Peyer's patch (tissue), 4 donors: ENCODE measurements around the gene BPI. TPM values are rescaled to one million over a fixed set of nuclear protein-coding genes. Genes with fewer than 3 reads are reported as not detected.
"Not testable (repeated sequence)": the region's sequence is repeated elsewhere in the genome, so short reads cannot be mapped to it uniquely, and the experiment has no call there.

Experiments
- DNase-seq, 3 donors: peaks; one replicate each; pipeline ENCODE4 v3.0.0-alpha.2; 2017 to 2019
- H3K27ac ChIP-seq, 4 donors: fragments of 200-600 bp; sonication (generic); one replicate each; pipeline ENCODE4 v1.5.1; 2016 to 2019
- H3K27me3 ChIP-seq, 2 donors: fragments of 200-600 bp; sonication (generic); one replicate each; pipeline ENCODE4 v1.5.1; 2019
- H3K36me3 ChIP-seq, 3 donors: fragments of 200-600 bp; sonication (generic); one replicate each; pipeline ENCODE4 v1.5.1; 2016 to 2019
- H3K4me1 ChIP-seq, 4 donors: fragments of 200-600 bp; sonication (generic); one replicate each; pipeline ENCODE4 v1.5.1; 2016 to 2019
- H3K4me3 ChIP-seq, 4 donors: fragments of 200-600 bp; sonication (generic); 1 replicate in 3 of 4; 2 replicates in 1 of 4; pipeline ENCODE4 v1.5.1; 2016 to 2019; ENCODE audit warnings: mild to moderate bottlenecking in 1 of 4
- H3K9me3 ChIP-seq, 4 donors: fragments of 200-600 bp; sonication (generic); one replicate each; pipeline ENCODE4 v1.5.1; 2016 to 2019; ENCODE audit warnings: mild to moderate bottlenecking in 1 of 4
- POLR2A ChIP-seq, 2 donors: fragments of 450-650 bp; IDR thresholded peaks; one replicate each; pipeline ENCODE4 v1.5.1; 2017; ENCODE audit warnings: antibody characterized with exemption in 2 of 2, mild to moderate bottlenecking in 2 of 2, moderate library complexity in 2 of 2
- total RNA-seq, 4 donors: library from RNA; depleted of rRNA; stranded (reverse); fragments of >200 nt; gene quantifications; one replicate each; pipeline ENCODE4 v1.1.0, GENCODE V29; 2016
- TF ChIP-seq, protein P1 (sequence below), 6 experiments: fragments of 450-650 bp in 4 of 6; fragments of 200-600 bp in 2 of 6; sonication (generic) in 1 of 6; IDR thresholded peaks; one replicate each; pipeline ENCODE4 v1.5.1; 2017 to 2019; ENCODE audit warnings: antibody characterized with exemption in 6 of 6, mild to moderate bottlenecking in 3 of 6, moderate library complexity in 1 of 6

BPI gene
- total RNA-seq, 4 donors from 2014 or later: not detected

DNA sequence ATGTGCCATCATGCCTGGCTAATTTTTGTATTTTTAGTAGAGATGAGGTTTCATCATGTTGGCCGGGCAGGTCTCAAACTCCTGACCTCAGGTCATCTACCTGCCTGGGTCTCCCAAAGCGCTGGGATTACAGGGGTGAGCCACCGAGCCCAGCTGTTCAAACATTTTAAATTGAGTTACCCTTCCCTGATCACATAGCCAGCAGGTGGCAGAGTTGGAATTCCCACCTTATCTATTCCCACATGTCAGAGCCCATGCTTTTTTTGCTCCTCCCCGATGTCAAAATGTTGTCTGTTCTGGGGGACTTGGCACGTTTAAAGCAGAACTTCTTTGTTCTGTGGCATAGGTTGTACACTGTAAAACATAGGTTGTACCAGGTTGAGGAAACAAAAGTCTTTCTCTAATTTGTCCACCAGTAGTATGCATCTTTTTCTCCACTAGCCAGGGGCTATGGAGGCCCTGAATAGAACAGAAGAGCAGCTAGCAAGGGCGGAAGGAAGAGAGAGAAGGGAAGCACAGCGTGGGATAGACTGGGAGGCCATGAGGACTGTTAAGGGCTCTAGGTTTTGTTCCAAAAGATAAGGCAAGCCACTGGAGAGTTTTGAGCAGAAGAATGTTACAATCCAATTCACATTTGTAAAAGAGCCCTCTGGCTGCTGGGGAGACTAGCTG, 35.0 kb downstream of the BPI start:
- TF ChIP-seq POLR2A (IDR thresholded peaks at IDR 0.05): no peak
- TF ChIP-seq, protein P1, sequence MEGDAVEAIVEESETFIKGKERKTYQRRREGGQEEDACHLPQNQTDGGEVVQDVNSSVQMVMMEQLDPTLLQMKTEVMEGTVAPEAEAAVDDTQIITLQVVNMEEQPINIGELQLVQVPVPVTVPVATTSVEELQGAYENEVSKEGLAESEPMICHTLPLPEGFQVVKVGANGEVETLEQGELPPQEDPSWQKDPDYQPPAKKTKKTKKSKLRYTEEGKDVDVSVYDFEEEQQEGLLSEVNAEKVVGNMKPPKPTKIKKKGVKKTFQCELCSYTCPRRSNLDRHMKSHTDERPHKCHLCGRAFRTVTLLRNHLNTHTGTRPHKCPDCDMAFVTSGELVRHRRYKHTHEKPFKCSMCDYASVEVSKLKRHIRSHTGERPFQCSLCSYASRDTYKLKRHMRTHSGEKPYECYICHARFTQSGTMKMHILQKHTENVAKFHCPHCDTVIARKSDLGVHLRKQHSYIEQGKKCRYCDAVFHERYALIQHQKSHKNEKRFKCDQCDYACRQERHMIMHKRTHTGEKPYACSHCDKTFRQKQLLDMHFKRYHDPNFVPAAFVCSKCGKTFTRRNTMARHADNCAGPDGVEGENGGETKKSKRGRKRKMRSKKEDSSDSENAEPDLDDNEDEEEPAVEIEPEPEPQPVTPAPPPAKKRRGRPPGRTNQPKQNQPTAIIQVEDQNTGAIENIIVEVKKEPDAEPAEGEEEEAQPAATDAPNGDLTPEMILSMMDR (IDR thresholded peaks at IDR 0.05): peak in 3 of 6 experiments; percentile 46 to 55 (median 49)
- Histone ChIP-seq H3K27ac (no peak overlapping the region), H3K4me1 (peaks cover 0 to 8% (median 1%) of the 10 kb centered on the region in 4 donors), H3K36me3 (no peaks in the 10 kb centered on the region), H3K27me3 (no peaks in the 10 kb centered on the region), H3K9me3 (peaks cover 0 to 8% (median 3%) of the 10 kb centered on the region in 4 donors), H3K4me3 (no peak overlapping the region)
- DNase-seq: peak in 1 of 3 donors; percentile 49

GRCh38 chr20:38339521-38339896, 35.6 kb downstream of the BPI start:
- H3K4me1 ChIP-seq, H3K27me3 ChIP-seq, H3K36me3 ChIP-seq, DNase-seq, H3K9me3 ChIP-seq, H3K4me3 ChIP-seq, H3K27ac ChIP-seq: not testable (repeated sequence)

DNA sequence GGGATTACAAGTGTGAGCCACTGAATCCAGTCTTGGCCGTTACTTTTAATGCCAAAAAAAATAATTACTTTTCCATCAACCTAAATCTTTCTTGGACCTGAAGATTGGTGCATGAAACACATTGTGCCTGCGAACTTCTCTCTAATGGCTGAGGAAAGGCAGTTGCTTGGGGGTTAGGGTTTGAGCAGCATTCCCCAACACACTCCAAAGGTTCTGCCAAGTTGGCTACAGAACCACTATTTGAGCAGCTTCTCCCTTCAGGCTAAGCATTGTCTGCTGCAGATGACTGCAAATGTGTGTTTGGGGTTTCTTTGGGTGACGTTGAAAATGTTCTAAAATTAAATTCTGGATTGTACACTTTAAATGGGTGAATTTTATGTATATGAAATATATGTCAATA, 36.0 kb downstream of the BPI start:
- DNase-seq: no peak
- H3K4me1 ChIP-seq: peaks cover 0 to 9% (median 1%) of the 10 kb centered on the region in 4 donors
- TF ChIP-seq, protein P1 (IDR thresholded peaks at IDR 0.05): no peak
- TF ChIP-seq POLR2A (IDR thresholded peaks at IDR 0.05): no peak

DNA sequence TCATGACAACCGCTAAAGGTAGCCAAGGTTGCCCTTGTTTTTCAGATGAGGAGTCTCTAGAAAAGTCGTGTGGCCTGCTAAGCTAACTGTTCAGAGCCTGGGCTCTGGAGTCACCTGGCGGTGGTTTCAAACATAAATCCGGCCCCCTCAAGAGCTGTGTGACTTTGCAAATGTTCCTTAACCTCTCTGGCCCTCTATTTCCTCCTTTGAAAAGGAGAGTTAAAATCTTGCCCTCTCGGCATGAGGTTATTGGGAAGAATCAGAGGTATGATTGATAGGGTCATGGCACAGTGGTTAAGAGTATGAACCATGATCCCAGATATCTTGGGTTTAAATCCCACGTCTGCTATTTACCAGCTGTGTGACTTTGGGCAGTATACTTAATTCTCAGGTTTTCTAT, 36.7 kb downstream of the BPI start:
- Histone ChIP-seq H3K27me3 (no peaks in the 10 kb centered on the region), H3K36me3 (no peaks in the 10 kb centered on the region), H3K4me3 (no peak overlapping the region), H3K9me3 (peaks cover 0 to 8% (median 3%) of the 10 kb centered on the region in 4 donors), H3K27ac (no peak overlapping the region), H3K4me1 (peaks cover 0 to 9% (median 1%) of the 10 kb centered on the region in 4 donors)
- no peak for TF ChIP-seq POLR2A (IDR thresholded peaks at IDR 0.05)
- TF ChIP-seq, protein P1 (IDR thresholded peaks at IDR 0.05): no peak
- no peak for DNase-seq

More for the DNA sequence above, 36.0 kb downstream of the BPI start:
- Histone ChIP-seq H3K27ac (no peak overlapping the region), H3K4me3 (no peak overlapping the region), H3K27me3 (no peaks in the 10 kb centered on the region), H3K9me3 (peaks cover 0 to 8% (median 3%) of the 10 kb centered on the region in 4 donors), H3K36me3 (no peaks in the 10 kb centered on the region)

GRCh38 chr20:38342216-38342615, 38.3 kb downstream of the BPI start:
- Histone ChIP-seq H3K4me3 (no peak overlapping the region), H3K4me1 (peaks cover 0 to 9% (median 1%) of the 10 kb centered on the region in 4 donors), H3K9me3 (peaks cover 0 to 7% (median 3%) of the 10 kb centered on the region in 4 donors), H3K27ac (no peak overlapping the region), H3K27me3 (no peaks in the 10 kb centered on the region), H3K36me3 (no peaks in the 10 kb centered on the region)
- no peak for TF ChIP-seq POLR2A (IDR thresholded peaks at IDR 0.05)
- TF ChIP-seq, protein P1 (IDR thresholded peaks at IDR 0.05): no peak
- no peak for DNase-seq

DNA sequence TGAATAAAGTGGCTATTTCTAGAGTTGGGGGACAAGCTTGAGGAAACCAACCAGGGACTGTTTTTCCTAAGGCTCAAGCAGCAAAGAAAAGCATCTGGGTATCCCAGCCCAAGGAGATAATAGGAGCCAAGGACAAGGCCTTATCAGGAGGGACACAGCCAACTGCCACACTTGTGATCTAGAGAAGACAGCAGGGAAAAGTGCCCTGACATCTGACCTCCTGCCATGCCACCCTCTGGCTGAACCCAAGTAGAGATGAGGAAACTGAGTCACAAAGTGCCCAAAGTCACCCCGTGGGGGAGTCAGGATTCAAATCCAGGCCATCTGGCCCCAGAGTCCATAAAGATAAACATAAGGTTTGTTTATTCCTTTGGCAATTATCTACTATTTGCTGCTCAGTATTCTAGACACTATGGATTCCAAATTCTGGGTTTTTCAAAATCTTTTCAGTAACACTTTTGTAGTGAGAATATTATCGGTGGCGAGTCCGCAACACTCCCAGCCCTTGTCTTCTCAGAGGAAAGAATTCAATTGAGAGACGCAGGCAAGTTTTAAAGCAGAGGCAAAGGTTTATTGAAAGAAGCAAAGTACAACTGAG, 38.9 kb downstream of the BPI start:
- no peak for DNase-seq

More for the DNA sequence above, 38.9 kb downstream of the BPI start:
- H3K27ac ChIP-seq: peak overlapping the region in 3 of 4 donors; percentile 38 to 67 (median 54)
- H3K4me1 ChIP-seq: peaks cover 0 to 9% (median 1%) of the 10 kb centered on the region in 4 donors
- H3K27me3 ChIP-seq: no peaks in the 10 kb centered on the region
- peaks cover 0 to 5% (median 2%) of the 10 kb centered on the region in 4 donors for H3K9me3 ChIP-seq
- no peak for TF ChIP-seq POLR2A (IDR thresholded peaks at IDR 0.05)
- TF ChIP-seq, protein P1 (IDR thresholded peaks at IDR 0.05): no peak
- H3K4me3 ChIP-seq: peak overlapping the region in 2 of 4 donors; percentile 20 to 33
- H3K36me3 ChIP-seq: no peaks in the 10 kb centered on the region
